Epithelial cell of esophagus (primary cell): ENCODE measurements around the gene UBE2E1.
"Not testable (repeated sequence)": the region's sequence is repeated elsewhere in the genome, so short reads cannot be mapped to it uniquely, and the experiment has no call there.

Experiments used
- DNase-seq: peaks from one replicate; pipeline ENCODE4 v3.0.0; 2010; ENCODE audit warnings: low read depth
- H3K4me3 ChIP-seq: 2 replicates; pipeline ENCODE4 v1.5.1; 2011; ENCODE audit warnings: mild to moderate bottlenecking, low read length, control low read depth
- CTCF ChIP-seq: IDR thresholded peaks from 2 replicates; pipeline ENCODE4 v1.5.1; 2011; ENCODE audit warnings: low read depth, mild to moderate bottlenecking, low read length, control low read depth, inconsistent platforms; ENCODE audit not compliant: insufficient read depth; ENCODE audit errors: missing control alignments

Gene UBE2E1

DNA sequence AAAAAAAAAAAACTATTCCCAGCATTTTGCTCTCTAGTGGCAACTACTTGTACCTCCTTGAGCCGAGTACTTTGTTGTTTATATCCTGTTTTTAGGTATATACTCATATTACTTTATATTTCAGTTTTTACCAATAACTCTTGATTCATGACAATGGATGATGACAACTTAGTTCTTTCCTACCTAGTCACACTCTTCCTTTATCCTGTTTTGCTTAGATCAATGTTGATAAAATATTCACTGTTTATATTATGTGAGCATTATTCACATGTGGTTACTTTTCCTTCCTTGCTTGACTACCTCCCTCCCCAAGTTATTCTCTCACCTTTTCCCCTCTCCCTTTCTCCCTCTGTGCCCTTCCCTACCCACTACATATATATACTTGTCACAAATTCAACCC is 57.3 kb downstream of the UBE2E1 start:
- no peak overlapping the region for H3K4me3 ChIP-seq
- no peak for DNase-seq
- TF ChIP-seq CTCF: no peak

GRCh38 chr3:23864931-23865330 is 59.2 kb downstream of the UBE2E1 start:
- H3K4me3 ChIP-seq: no peak overlapping the region
- DNase-seq: no peak
- TF ChIP-seq CTCF: no peak

GRCh38 chr3:23865595-23866396 is 60.0 kb downstream of the UBE2E1 start:
- no peak overlapping the region for H3K4me3 ChIP-seq
- no peak for DNase-seq
- TF ChIP-seq CTCF: no peak

- no peak overlapping the region for H3K4me3 ChIP-seq
- no peak for TF ChIP-seq CTCF
- DNase-seq: no peak
Observed at GRCh38 chr3:23867400-23867799, 61.6 kb downstream of the UBE2E1 start.

GRCh38 chr3:23867838-23868237 is 62.1 kb downstream of the UBE2E1 start:
- no peak for TF ChIP-seq CTCF
- no peak for DNase-seq
- no peak overlapping the region for H3K4me3 ChIP-seq

DNA sequence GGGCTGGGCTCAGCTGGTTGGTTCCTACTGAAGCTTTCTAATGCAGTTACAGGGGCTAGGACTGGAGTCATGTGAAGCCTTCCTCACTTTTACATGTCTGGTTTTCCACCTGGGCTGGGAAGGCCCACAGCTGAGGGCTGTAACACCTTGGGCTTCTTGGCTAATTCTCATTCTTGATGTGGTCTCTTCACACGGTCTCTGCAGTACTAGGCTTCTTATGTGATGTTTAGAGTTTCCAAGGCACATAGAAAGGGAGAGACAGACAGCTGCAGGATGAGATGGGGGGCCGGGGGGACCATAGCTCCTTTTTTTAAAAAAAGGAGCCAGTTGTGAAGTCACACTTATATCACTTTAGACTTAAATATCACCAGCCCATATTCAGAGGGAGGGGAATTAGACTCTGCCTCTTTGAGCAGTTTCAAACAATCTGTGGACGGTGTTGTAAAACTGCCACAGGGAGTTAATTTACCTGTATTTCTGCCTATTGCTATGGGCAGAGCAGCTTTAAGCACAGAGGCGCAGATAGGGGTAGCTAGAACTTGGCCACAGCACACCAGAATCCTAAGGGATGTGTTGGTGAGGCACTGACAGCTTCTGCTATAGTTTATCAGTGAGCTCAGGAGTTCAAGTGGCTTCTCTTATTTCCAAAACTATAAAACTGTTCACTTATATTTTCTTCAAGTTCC is 64.4 kb downstream of the UBE2E1 start:
- DNase-seq: no peak
- no peak for TF ChIP-seq CTCF
- H3K4me3 ChIP-seq: no peak overlapping the region

- H3K4me3 ChIP-seq, DNase-seq: not testable (repeated sequence)
Observed at GRCh38 chr3:23870663-23871043, 64.9 kb downstream of the UBE2E1 start.

GRCh38 chr3:23871361-23871760 is 65.6 kb downstream of the UBE2E1 start:
- not testable (repeated sequence) for DNase-seq, H3K4me3 ChIP-seq
